HepG2 (cell line): ENCODE results near the gene MPZL3. TPM values are rescaled to one million over a fixed set of nuclear protein-coding genes. Genes with fewer than 3 reads are reported as not detected.

Source experiments
- ASH2L ChIP-seq: fragments of 300-600, 200-600 bp; sonication (generic); IDR thresholded peaks from 2 replicates; pipeline ENCODE4 v1.7.0; 2017; ENCODE audit warnings: low read depth, mild to moderate bottlenecking, moderate library complexity, mixed read lengths, low read length; ENCODE audit not compliant: insufficient read length
- CCDC6 ChIP-seq: sonication (generic); formaldehyde crosslinking; IDR thresholded peaks from 2 replicates; pipeline ENCODE4 v1.8.1; 2022; ENCODE audit warnings: mild to moderate bottlenecking, missing genetic modification reagents, moderate library complexity
- GABPB1 ChIP-seq: IDR thresholded peaks from 2 replicates; pipeline ENCODE4 v1.6.1; 2016; ENCODE audit warnings: mild to moderate bottlenecking, missing genetic modification reagents, moderate library complexity, missing compliant biosample characterization
- LCORL ChIP-seq, 2 experiments: fragments of 450-650 bp in 1 of 2; sonication (generic) in 1 of 2; formaldehyde crosslinking in 1 of 2; IDR thresholded peaks; 2 replicates each; pipeline versions ENCODE4 v1.5.0 to v1.6.1; 2017 to 2020; ENCODE audit warnings: antibody characterized with exemption in 1 of 2, missing genetic modification reagents in 1 of 2
- SMAD9 ChIP-seq: sonication (generic); formaldehyde crosslinking; IDR thresholded peaks from 2 replicates; pipeline ENCODE4 v1.5.1; 2020; ENCODE audit warnings: mild to moderate bottlenecking, missing genetic modification reagents
- SNAI1 ChIP-seq: sonication (generic); formaldehyde crosslinking; IDR thresholded peaks from 2 replicates; pipeline ENCODE4 v1.5.0; 2020; ENCODE audit warnings: mild to moderate bottlenecking, missing genetic modification reagents, borderline replicate concordance
- SP1 ChIP-seq, 2 experiments: fragments of 450-650 bp in 1 of 2; sonication (generic) in 1 of 2; formaldehyde crosslinking in 1 of 2; IDR thresholded peaks; 2 replicates each; pipeline versions ENCODE4 v1.4.0 to v1.6.1; 2016 to 2020; ENCODE audit warnings: missing genetic modification reagents in 1 of 2
- ZNF335 ChIP-seq: sonication (generic); formaldehyde crosslinking; IDR thresholded peaks from 2 replicates; pipeline ENCODE4 v1.4.0; 2020; ENCODE audit warnings: missing genetic modification reagents
- ZNF577 ChIP-seq: sonication (generic); formaldehyde crosslinking; IDR thresholded peaks from 2 replicates; pipeline ENCODE4 v1.4.0; 2020; ENCODE audit warnings: mild to moderate bottlenecking, low read depth, missing genetic modification reagents, borderline replicate concordance
- ZNF614 ChIP-seq: IDR thresholded peaks from 2 replicates; pipeline ENCODE4 v1.6.1; 2018; ENCODE audit warnings: missing biosample characterization, missing genetic modification reagents, inconsistent platforms, borderline replicate concordance
- ZNF776 ChIP-seq: sonication (generic); formaldehyde crosslinking; IDR thresholded peaks from 2 replicates; pipeline ENCODE4 v1.4.0; 2020; ENCODE audit warnings: mild to moderate bottlenecking, missing genetic modification reagents
- polyA plus RNA-seq, 8 experiments: library from polyadenylated mRNA; depleted of rRNA in 3 of 8; stranded (reverse) in 7 of 8; unstranded in 1 of 8; fragments of >200 nt; fragmentation: Illumina TruSeq in 4 of 8; extraction: Trizol in 4 of 8; gene quantifications; 2 replicates each; pipeline versions ENCODE4 v1.2.1 to v1.2.3, GENCODE V29; 2011 to 2016; ENCODE audit warnings: low read depth in 4 of 8, missing spikeins in 1 of 8, mixed read lengths in 1 of 8; ENCODE audit not compliant: insufficient read depth in 1 of 8
- total RNA-seq, 5 experiments: library from RNA; depleted of rRNA; stranded (reverse); fragments of >200 nt; fragmentation: Illumina TruSeq; extraction: Trizol; gene quantifications; 2 replicates each; pipeline ENCODE4 v1.2.3, GENCODE V29; 2016; ENCODE audit warnings: low read depth in 1 of 5
- TF ChIP-seq, protein P1 (sequence below): sonication (generic); formaldehyde crosslinking; IDR thresholded peaks from 2 replicates; pipeline ENCODE4 v1.5.1; 2020; ENCODE audit warnings: missing genetic modification reagents, mild to moderate bottlenecking, borderline replicate concordance
- TF ChIP-seq, protein P2 (sequence below): sonication (generic); formaldehyde crosslinking; IDR thresholded peaks from 2 replicates; pipeline ENCODE4 v1.5.0; 2020; ENCODE audit warnings: mild to moderate bottlenecking, missing genetic modification reagents, moderate library complexity
- TF ChIP-seq, protein P3 (sequence below): sonication (generic); formaldehyde crosslinking; IDR thresholded peaks from 2 replicates; pipeline ENCODE4 v1.5.1; 2020; ENCODE audit warnings: mild to moderate bottlenecking, moderate library complexity, missing genetic modification reagents
- TF ChIP-seq, protein P4 (sequence below): sonication (generic); formaldehyde crosslinking; IDR thresholded peaks from 2 replicates; pipeline ENCODE4 v1.9.0; 2021; ENCODE audit warnings: mild to moderate bottlenecking, missing genetic modification reagents

MPZL3 gene
- total and polyA plus RNA-seq, 2 of the 13 experiments (the other 11 are each of a cell fraction or from before 2014, with no cell fraction given) = 5.3 to 9.3 TPM

DNA sequence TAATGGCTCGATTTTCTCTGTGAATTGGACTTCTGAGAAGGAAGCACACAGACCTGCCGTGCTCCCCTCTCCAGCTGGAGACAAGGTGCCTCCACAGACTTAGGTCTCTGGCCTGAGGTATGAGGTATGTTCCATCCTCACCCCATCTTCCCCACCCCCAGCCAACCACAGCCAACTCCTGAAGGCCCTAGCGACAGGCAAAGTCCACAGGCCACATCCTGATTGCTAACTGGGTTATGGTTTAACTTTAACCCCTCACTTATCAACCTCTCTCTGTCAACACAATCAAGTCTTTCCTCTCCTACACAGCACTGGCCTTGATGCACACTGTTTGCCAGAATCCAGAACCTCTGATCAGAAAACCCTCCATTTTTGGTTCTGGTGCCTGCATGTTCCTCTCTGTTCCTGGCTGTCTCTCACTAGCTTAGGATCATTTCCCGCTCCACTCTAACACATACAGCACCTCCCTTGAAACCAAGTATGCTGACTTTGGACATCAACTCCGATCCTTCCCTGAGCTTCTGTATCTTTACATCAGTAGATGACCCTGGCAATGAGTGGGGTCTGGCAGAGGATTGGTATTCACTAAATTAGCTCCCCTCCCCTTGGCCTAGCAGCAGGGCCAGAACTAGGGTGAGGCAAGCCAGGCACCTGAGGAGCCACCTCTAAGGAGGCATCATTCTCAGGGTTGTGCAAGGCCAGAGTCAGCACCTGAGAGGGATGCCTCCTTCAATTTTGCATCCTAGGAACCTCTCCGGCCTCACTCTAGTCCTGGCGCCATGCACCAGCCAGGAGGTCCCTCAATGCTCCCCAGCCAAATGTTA, 49.4 kb downstream of the MPZL3 start (continued):
- TF ChIP-seq, protein P1, sequence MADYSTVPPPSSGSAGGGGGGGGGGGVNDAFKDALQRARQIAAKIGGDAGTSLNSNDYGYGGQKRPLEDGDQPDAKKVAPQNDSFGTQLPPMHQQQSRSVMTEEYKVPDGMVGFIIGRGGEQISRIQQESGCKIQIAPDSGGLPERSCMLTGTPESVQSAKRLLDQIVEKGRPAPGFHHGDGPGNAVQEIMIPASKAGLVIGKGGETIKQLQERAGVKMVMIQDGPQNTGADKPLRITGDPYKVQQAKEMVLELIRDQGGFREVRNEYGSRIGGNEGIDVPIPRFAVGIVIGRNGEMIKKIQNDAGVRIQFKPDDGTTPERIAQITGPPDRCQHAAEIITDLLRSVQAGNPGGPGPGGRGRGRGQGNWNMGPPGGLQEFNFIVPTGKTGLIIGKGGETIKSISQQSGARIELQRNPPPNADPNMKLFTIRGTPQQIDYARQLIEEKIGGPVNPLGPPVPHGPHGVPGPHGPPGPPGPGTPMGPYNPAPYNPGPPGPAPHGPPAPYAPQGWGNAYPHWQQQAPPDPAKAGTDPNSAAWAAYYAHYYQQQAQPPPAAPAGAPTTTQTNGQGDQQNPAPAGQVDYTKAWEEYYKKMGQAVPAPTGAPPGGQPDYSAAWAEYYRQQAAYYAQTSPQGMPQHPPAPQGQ = no peak
- TF ChIP-seq ZNF614 (CRISPR knock-in tag) (peak; percentile 85; the same call in 1 of the 2 replicates), ASH2L (peak; percentile 76), CCDC6 (CRISPR knock-in tag) (peak; percentile 23; the same call in 1 of the 2 replicates), ZNF335 (peak; percentile 67; the same call in 1 of the 2 replicates), ZNF577 (no peak), SP1 (IDR thresholded peaks at IDR 0.05) (no peak), SP1 (CRISPR knock-in tag; IDR thresholded peaks at IDR 0.05) (no peak), LCORL (IDR thresholded peaks at IDR 0.05) (no peak), LCORL (CRISPR knock-in tag; IDR thresholded peaks at IDR 0.05) (peak; percentile 67; the same call in 1 of the 2 replicates), SMAD9 (CRISPR knock-in tag) (no peak), GABPB1 (peak; percentile 45; the same call in 1 of the 2 replicates), ZNF776 (CRISPR knock-in tag) (0 out of 2 replicates have a peak, but pooled peaks have one; percentile 33), SNAI1 (CRISPR knock-in tag) (peak; percentile 71; the same call in 1 of the 2 replicates)
- TF ChIP-seq, protein P2, sequence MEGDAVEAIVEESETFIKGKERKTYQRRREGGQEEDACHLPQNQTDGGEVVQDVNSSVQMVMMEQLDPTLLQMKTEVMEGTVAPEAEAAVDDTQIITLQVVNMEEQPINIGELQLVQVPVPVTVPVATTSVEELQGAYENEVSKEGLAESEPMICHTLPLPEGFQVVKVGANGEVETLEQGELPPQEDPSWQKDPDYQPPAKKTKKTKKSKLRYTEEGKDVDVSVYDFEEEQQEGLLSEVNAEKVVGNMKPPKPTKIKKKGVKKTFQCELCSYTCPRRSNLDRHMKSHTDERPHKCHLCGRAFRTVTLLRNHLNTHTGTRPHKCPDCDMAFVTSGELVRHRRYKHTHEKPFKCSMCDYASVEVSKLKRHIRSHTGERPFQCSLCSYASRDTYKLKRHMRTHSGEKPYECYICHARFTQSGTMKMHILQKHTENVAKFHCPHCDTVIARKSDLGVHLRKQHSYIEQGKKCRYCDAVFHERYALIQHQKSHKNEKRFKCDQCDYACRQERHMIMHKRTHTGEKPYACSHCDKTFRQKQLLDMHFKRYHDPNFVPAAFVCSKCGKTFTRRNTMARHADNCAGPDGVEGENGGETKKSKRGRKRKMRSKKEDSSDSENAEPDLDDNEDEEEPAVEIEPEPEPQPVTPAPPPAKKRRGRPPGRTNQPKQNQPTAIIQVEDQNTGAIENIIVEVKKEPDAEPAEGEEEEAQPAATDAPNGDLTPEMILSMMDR = no peak
- TF ChIP-seq, protein P3, sequence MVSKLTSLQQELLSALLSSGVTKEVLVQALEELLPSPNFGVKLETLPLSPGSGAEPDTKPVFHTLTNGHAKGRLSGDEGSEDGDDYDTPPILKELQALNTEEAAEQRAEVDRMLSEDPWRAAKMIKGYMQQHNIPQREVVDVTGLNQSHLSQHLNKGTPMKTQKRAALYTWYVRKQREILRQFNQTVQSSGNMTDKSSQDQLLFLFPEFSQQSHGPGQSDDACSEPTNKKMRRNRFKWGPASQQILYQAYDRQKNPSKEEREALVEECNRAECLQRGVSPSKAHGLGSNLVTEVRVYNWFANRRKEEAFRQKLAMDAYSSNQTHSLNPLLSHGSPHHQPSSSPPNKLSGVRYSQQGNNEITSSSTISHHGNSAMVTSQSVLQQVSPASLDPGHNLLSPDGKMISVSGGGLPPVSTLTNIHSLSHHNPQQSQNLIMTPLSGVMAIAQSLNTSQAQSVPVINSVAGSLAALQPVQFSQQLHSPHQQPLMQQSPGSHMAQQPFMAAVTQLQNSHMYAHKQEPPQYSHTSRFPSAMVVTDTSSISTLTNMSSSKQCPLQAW (CRISPR knock-in tag) = peak; percentile 99
- TF ChIP-seq, protein P4, sequence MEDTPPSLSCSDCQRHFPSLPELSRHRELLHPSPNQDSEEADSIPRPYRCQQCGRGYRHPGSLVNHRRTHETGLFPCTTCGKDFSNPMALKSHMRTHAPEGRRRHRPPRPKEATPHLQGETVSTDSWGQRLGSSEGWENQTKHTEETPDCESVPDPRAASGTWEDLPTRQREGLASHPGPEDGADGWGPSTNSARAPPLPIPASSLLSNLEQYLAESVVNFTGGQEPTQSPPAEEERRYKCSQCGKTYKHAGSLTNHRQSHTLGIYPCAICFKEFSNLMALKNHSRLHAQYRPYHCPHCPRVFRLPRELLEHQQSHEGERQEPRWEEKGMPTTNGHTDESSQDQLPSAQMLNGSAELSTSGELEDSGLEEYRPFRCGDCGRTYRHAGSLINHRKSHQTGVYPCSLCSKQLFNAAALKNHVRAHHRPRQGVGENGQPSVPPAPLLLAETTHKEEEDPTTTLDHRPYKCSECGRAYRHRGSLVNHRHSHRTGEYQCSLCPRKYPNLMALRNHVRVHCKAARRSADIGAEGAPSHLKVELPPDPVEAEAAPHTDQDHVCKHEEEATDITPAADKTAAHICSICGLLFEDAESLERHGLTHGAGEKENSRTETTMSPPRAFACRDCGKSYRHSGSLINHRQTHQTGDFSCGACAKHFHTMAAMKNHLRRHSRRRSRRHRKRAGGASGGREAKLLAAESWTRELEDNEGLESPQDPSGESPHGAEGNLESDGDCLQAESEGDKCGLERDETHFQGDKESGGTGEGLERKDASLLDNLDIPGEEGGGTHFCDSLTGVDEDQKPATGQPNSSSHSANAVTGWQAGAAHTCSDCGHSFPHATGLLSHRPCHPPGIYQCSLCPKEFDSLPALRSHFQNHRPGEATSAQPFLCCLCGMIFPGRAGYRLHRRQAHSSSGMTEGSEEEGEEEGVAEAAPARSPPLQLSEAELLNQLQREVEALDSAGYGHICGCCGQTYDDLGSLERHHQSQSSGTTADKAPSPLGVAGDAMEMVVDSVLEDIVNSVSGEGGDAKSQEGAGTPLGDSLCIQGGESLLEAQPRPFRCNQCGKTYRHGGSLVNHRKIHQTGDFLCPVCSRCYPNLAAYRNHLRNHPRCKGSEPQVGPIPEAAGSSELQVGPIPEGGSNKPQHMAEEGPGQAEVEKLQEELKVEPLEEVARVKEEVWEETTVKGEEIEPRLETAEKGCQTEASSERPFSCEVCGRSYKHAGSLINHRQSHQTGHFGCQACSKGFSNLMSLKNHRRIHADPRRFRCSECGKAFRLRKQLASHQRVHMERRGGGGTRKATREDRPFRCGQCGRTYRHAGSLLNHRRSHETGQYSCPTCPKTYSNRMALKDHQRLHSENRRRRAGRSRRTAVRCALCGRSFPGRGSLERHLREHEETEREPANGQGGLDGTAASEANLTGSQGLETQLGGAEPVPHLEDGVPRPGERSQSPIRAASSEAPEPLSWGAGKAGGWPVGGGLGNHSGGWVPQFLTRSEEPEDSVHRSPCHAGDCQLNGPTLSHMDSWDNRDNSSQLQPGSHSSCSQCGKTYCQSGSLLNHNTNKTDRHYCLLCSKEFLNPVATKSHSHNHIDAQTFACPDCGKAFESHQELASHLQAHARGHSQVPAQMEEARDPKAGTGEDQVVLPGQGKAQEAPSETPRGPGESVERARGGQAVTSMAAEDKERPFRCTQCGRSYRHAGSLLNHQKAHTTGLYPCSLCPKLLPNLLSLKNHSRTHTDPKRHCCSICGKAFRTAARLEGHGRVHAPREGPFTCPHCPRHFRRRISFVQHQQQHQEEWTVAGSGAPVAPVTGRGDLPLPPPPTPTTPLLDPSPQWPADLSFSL (CRISPR knock-in tag) = no peak
